GM23338 (cell line): Measurements from ENCODE around the gene CCDC178.

Experiments
- CREB1 ChIP-seq: fragments of 250-450 bp; sonication (Bioruptor Pico); IDR thresholded peaks from 2 replicates; pipeline ENCODE4 v1.5.0; 2020; ENCODE audit warnings: low read depth, mild to moderate bottlenecking, moderate library complexity
- EZH2 ChIP-seq: fragments of 200-600 bp; sonication (generic); IDR thresholded peaks from one replicate; pipeline ENCODE4 v1.8.0; 2017; ENCODE audit warnings: antibody characterized with exemption, mild to moderate bottlenecking, low read depth; ENCODE audit not compliant: unreplicated experiment
- EZH2phosphoT487 ChIP-seq: fragments of 200-600 bp; sonication (generic); IDR thresholded peaks from one replicate; pipeline ENCODE4 v1.8.1; 2018; ENCODE audit warnings: antibody characterized with exemption; ENCODE audit not compliant: unreplicated experiment
- JUNB ChIP-seq: IDR thresholded peaks from one replicate; pipeline ENCODE4 v1.6.1; 2016; ENCODE audit warnings: antibody characterized with exemption; ENCODE audit not compliant: unreplicated experiment
- NANOG ChIP-seq: IDR thresholded peaks from 2 replicates; pipeline ENCODE4 v1.6.1; 2016; ENCODE audit warnings: antibody characterized with exemption, borderline replicate concordance
- POLR2AphosphoS5 ChIP-seq: IDR thresholded peaks from 2 replicates; pipeline ENCODE4 v1.6.1; 2016; ENCODE audit warnings: antibody characterized with exemption, low read depth
- REST ChIP-seq: IDR thresholded peaks from one replicate; pipeline ENCODE4 v1.6.1; 2018; ENCODE audit warnings: antibody characterized with exemption; ENCODE audit not compliant: unreplicated experiment
- STAT1 ChIP-seq: IDR thresholded peaks from one replicate; pipeline ENCODE4 v1.6.1; 2016; ENCODE audit warnings: antibody characterized with exemption; ENCODE audit not compliant: unreplicated experiment
- ZNF114 ChIP-seq: fragments of 250-450 bp; sonication (Bioruptor Pico); IDR thresholded peaks from 2 replicates; pipeline ENCODE4 v1.5.0; 2020; ENCODE audit warnings: mild to moderate bottlenecking, moderate library complexity
- TF ChIP-seq, protein P1 (sequence below), 2 experiments: fragments of 200-600 bp in 1 of 2; sonication (generic) in 1 of 2; conservative IDR thresholded peaks; 2 replicates each; pipeline versions ENCODE4 v1.5.1 to v1.6.1; 2016 to 2017; ENCODE audit warnings: antibody characterized with exemption in 2 of 2, low read depth in 2 of 2, mild to moderate bottlenecking in 2 of 2, moderate library complexity in 1 of 2

DNA sequence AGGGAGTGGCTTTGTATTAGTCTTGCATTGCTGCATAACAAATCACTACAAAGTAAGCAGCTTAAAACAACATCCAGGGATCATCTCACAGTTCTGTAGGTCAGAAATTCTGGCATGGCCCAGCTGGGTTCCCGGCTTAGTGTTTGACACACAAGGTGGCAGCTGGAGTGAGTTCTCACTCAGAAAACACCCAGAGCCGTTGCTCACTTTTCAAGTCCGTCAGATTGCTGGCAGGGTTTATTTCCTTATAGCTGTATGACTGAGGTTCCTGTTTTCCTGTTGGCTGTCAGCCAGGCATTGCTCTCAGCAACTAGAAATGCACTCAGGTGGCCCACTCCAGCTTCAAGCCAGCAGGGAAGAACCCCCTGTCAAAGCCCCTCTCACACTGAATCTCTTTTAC lies 324.1 kb downstream of the CCDC178 start:
- TF ChIP-seq, protein P1, sequence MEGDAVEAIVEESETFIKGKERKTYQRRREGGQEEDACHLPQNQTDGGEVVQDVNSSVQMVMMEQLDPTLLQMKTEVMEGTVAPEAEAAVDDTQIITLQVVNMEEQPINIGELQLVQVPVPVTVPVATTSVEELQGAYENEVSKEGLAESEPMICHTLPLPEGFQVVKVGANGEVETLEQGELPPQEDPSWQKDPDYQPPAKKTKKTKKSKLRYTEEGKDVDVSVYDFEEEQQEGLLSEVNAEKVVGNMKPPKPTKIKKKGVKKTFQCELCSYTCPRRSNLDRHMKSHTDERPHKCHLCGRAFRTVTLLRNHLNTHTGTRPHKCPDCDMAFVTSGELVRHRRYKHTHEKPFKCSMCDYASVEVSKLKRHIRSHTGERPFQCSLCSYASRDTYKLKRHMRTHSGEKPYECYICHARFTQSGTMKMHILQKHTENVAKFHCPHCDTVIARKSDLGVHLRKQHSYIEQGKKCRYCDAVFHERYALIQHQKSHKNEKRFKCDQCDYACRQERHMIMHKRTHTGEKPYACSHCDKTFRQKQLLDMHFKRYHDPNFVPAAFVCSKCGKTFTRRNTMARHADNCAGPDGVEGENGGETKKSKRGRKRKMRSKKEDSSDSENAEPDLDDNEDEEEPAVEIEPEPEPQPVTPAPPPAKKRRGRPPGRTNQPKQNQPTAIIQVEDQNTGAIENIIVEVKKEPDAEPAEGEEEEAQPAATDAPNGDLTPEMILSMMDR (conservative IDR thresholded peaks at IDR 0.05; ENCODE audit: low read depth in 2 of 2) = no peak
- TF ChIP-seq EZH2 (no peak), POLR2AphosphoS5 (no peak), JUNB (no peak), EZH2phosphoT487 (no peak), CREB1 (CRISPR knock-in tag) (no peak), STAT1 (no peak), REST (no peak), ZNF114 (CRISPR knock-in tag) (no peak), NANOG (no peak)
